Measurements from ENCODE around the gene MTCL1.

Gene MTCL1

DNA sequence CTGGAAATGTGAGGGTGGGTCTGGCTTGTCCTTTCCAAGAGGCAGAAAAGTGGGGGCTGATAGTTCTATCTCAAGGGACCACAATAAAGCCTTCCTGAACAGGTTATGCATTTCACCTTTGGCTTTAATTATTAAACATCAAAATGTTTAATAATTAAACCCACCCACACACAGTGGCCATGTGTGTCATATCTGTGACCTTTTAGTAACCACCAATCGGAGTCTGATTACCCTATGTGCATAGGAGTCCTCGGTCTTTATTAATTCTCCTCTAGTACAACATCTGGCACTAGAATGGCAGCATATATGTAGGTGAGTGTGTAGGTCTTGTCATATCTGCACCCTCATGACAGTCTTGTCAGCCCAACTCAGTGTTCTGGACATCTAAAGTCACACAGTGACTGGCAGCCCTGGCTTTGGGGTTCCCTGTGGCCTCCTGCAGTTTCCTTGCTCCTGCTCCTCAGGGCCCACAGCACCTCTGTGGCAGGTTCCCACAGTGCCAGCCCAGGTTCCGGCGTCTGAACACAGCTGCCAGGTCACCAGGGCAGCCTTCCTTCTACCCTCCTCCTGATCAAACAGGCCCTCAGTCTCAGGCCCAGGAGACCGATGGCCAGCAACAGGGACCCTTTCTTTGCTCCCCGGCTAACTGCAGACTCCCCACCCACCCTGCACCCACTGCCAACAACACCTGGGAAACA is 100.9 kb downstream of the MTCL1 start:
- TF ChIP-seq EGR1 (IDR thresholded peaks at IDR 0.05) = no peak
- TF ChIP-seq, protein P1, sequence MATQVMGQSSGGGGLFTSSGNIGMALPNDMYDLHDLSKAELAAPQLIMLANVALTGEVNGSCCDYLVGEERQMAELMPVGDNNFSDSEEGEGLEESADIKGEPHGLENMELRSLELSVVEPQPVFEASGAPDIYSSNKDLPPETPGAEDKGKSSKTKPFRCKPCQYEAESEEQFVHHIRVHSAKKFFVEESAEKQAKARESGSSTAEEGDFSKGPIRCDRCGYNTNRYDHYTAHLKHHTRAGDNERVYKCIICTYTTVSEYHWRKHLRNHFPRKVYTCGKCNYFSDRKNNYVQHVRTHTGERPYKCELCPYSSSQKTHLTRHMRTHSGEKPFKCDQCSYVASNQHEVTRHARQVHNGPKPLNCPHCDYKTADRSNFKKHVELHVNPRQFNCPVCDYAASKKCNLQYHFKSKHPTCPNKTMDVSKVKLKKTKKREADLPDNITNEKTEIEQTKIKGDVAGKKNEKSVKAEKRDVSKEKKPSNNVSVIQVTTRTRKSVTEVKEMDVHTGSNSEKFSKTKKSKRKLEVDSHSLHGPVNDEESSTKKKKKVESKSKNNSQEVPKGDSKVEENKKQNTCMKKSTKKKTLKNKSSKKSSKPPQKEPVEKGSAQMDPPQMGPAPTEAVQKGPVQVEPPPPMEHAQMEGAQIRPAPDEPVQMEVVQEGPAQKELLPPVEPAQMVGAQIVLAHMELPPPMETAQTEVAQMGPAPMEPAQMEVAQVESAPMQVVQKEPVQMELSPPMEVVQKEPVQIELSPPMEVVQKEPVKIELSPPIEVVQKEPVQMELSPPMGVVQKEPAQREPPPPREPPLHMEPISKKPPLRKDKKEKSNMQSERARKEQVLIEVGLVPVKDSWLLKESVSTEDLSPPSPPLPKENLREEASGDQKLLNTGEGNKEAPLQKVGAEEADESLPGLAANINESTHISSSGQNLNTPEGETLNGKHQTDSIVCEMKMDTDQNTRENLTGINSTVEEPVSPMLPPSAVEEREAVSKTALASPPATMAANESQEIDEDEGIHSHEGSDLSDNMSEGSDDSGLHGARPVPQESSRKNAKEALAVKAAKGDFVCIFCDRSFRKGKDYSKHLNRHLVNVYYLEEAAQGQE (IDR thresholded peaks at IDR 0.05; ENCODE audit: low read depth) = no peak
- TF ChIP-seq, protein P2, sequence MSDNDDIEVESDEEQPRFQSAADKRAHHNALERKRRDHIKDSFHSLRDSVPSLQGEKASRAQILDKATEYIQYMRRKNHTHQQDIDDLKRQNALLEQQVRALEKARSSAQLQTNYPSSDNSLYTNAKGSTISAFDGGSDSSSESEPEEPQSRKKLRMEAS (IDR thresholded peaks at IDR 0.05) = no peak
- TF ChIP-seq, protein P3, sequence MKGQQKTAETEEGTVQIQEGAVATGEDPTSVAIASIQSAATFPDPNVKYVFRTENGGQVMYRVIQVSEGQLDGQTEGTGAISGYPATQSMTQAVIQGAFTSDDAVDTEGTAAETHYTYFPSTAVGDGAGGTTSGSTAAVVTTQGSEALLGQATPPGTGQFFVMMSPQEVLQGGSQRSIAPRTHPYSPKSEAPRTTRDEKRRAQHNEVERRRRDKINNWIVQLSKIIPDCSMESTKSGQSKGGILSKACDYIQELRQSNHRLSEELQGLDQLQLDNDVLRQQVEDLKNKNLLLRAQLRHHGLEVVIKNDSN (IDR thresholded peaks at IDR 0.05) = no peak
- TF ChIP-seq CEBPB (IDR thresholded peaks at IDR 0.05) = no peak
- no peak for TF ChIP-seq TAF1 (IDR thresholded peaks at IDR 0.05; ENCODE audit: low read depth)
- no peak for TF ChIP-seq RAD21 (IDR thresholded peaks at IDR 0.05; ENCODE audit: low read depth)
- TF ChIP-seq CREB1 (IDR thresholded peaks at IDR 0.05; ENCODE audit: low read depth) = no peak
- TF ChIP-seq ZBTB7A (IDR thresholded peaks at IDR 0.05; ENCODE audit: low read depth) = no peak
- TF ChIP-seq EP300 (IDR thresholded peaks at IDR 0.05; ENCODE audit: borderline replicate concordance) = no peak
- TF ChIP-seq TEAD4 (IDR thresholded peaks at IDR 0.05) = no peak

DNA sequence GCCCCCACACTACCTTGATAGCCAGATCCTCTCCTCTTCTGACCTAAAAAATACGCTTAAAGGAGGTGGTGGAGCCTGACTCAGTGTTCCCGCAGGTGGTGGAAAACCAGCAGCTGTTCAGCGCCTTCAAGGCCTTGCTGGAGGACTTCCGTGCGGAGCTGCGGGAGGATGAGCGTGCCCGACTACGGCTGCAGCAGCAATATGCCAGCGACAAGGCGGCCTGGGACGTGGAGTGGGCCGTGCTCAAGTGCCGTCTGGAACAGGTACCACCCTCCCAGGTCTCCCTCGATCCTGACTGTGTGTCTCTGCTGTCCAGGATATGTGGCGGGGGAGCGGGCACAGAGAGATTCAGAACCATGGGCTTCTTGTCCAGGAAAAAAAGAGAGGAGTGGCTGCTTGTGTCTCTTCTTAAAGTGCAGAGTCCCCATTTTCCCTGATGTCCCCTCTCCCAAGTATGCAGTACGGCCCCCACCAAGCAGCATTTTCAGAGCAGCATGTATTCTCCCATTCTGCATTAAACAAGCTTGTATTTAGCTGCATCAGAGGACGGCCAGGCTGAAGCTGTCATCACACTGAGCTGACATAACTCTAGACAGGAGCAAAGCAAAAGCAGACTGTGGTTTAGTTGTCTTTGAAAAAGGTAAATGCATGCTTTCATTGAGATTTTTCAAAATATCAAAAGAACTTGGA is 101.6 kb downstream of the MTCL1 start:
- TF ChIP-seq, protein P3 (IDR thresholded peaks at IDR 0.05) = no peak
- TF ChIP-seq CEBPB (IDR thresholded peaks at IDR 0.05) (no peak), FOXM1 (IDR thresholded peaks at IDR 0.05; ENCODE audit: borderline replicate concordance, low read depth) (no peak), EGR1 (IDR thresholded peaks at IDR 0.05) (no peak), NFIC (IDR thresholded peaks at IDR 0.05) (no peak), ZBTB7A (IDR thresholded peaks at IDR 0.05; ENCODE audit: low read depth) (no peak), TAF1 (IDR thresholded peaks at IDR 0.05; ENCODE audit: low read depth) (no peak)
- TF ChIP-seq, protein P2 (IDR thresholded peaks at IDR 0.05) = no peak

DNA sequence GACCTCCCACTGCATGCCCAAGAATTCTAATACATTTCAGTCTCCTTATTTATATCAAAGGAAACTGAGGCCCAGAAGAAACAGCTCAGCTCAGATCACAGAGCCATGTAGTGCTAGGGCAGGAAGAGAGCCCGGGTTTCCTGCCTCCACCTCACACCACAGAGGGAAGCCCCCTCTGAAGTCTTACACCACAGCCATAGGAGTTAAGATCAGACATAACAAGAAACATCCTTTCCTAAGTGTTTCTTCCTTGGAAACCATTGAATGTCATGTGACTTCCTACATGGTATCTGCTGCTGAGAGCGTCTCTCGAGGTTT is 102.1 kb downstream of the MTCL1 start:
- TF ChIP-seq RAD21 (IDR thresholded peaks at IDR 0.05; ENCODE audit: low read depth) (no peak), TAF1 (IDR thresholded peaks at IDR 0.05; ENCODE audit: low read depth) (no peak), TCF12 (IDR thresholded peaks at IDR 0.05; ENCODE audit: low read depth) (no peak), EGR1 (IDR thresholded peaks at IDR 0.05) (no peak), EP300 (IDR thresholded peaks at IDR 0.05; ENCODE audit: borderline replicate concordance) (no peak), NFIC (IDR thresholded peaks at IDR 0.05) (no peak), CEBPB (IDR thresholded peaks at IDR 0.05) (no peak), YY1 (IDR thresholded peaks at IDR 0.05; ENCODE audit: low read depth) (no peak), FOXM1 (IDR thresholded peaks at IDR 0.05; ENCODE audit: borderline replicate concordance, low read depth) (no peak), TEAD4 (IDR thresholded peaks at IDR 0.05) (no peak)
- TF ChIP-seq, protein P3 (IDR thresholded peaks at IDR 0.05) = no peak
- TF ChIP-seq, protein P2 (IDR thresholded peaks at IDR 0.05) = no peak

DNA sequence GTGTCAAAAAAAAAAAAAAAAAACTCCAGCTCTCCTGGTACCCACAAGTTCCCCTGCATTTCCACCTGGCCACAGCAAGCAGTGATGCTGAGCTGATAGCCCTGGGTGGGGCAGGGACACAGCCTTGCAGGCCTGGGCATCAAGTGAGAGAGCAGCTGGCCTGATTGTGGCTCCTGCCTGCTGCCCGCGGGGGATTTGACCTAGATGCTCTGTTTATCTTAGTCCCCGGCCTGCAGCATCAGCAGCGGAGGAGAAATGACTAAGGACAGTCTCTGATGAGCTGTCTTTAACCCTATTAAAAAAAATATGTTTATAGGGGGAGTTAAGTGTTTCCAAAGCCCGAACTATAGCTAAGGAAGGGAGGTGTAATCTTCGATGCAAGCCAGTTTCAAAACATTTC is 102.6 kb downstream of the MTCL1 start:
- TF ChIP-seq YY1 (IDR thresholded peaks at IDR 0.05; ENCODE audit: low read depth) (no peak), CEBPB (IDR thresholded peaks at IDR 0.05) (no peak), CREB1 (IDR thresholded peaks at IDR 0.05; ENCODE audit: low read depth) (no peak), TEAD4 (IDR thresholded peaks at IDR 0.05) (no peak), FOXM1 (IDR thresholded peaks at IDR 0.05; ENCODE audit: borderline replicate concordance, low read depth) (no peak), RAD21 (IDR thresholded peaks at IDR 0.05; ENCODE audit: low read depth) (no peak), EGR1 (IDR thresholded peaks at IDR 0.05) (no peak)
- TF ChIP-seq, protein P2 (IDR thresholded peaks at IDR 0.05) = no peak

DNA sequence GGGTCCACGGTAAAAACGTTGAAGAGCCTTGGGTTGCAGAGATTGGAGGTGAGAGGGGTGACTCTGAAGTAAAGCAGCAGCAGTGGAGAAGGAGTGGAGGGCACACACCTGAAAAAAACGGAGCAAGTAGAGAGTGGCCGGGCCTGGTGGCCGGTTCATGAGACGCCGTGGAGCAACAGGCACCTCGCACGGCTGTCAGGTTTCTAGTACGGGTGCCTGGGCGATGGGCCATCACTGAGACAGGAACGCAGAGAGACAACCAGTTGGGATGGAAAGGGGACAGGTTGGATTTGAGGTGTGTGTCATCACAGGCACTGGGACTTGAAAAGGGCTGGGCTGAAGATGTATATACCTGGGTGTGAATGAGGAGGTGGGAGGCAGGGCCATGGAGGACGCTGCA is 104.2 kb downstream of the MTCL1 start:
- TF ChIP-seq FOXM1 (IDR thresholded peaks at IDR 0.05; ENCODE audit: borderline replicate concordance, low read depth) (no peak), CEBPB (IDR thresholded peaks at IDR 0.05) (no peak), CREB1 (IDR thresholded peaks at IDR 0.05; ENCODE audit: low read depth) (no peak), TCF12 (IDR thresholded peaks at IDR 0.05; ENCODE audit: low read depth) (no peak), ZBTB7A (IDR thresholded peaks at IDR 0.05; ENCODE audit: low read depth) (no peak), EGR1 (IDR thresholded peaks at IDR 0.05) (no peak), EP300 (IDR thresholded peaks at IDR 0.05; ENCODE audit: borderline replicate concordance) (no peak), NFIC (IDR thresholded peaks at IDR 0.05) (no peak), TEAD4 (IDR thresholded peaks at IDR 0.05) (no peak), RAD21 (IDR thresholded peaks at IDR 0.05; ENCODE audit: low read depth) (no peak), YY1 (IDR thresholded peaks at IDR 0.05; ENCODE audit: low read depth) (no peak), TAF1 (IDR thresholded peaks at IDR 0.05; ENCODE audit: low read depth) (no peak)
- TF ChIP-seq, protein P1 (IDR thresholded peaks at IDR 0.05; ENCODE audit: low read depth) = no peak
- TF ChIP-seq, protein P2 (IDR thresholded peaks at IDR 0.05) = no peak
- TF ChIP-seq, protein P3 (IDR thresholded peaks at IDR 0.05) = no peak

Data from Ishikawa (cell line).